Common myeloid progenitor, CD34-positive (primary cell): Measurements from ENCODE around the gene SPATS2L.

Source experiments
- CTCF ChIA-PET: fragments of 350-600 bp; sonication (Branson Sonifier 250); formaldehyde crosslinking; loops from one replicate; lab custom pipeline; 2021; ENCODE audit warnings: antibody characterized with exemption; lab: Charles Lee
- POLR2A ChIA-PET: fragments of 350-600 bp; sonication (Branson Sonifier 250); formaldehyde crosslinking; loops from one replicate; lab custom pipeline; 2021; ENCODE audit warnings: antibody characterized with exemption; lab: Charles Lee
- DNase-seq, 3 donors: peaks; one replicate each; pipeline versions ENCODE4 v3.0.0 to v3.0.0-alpha.2; 2013
- H3K27ac ChIP-seq, 2 experiments: 1 replicate in 1 of 2; 2 replicates in 1 of 2; pipeline ENCODE4 v1.7.0; 2013; ENCODE audit warnings: inconsistent platforms in 2 of 2, low read length in 2 of 2, mild to moderate bottlenecking in 2 of 2, low read depth in 1 of 2, moderate library complexity in 1 of 2; ENCODE audit not compliant: severe bottlenecking in 2 of 2, insufficient read depth in 1 of 2, poor library complexity in 1 of 2
- H3K27me3 ChIP-seq, 5 experiments: replicated peaks in 2 of 5; 1 replicate in 3 of 5; 2 replicates in 2 of 5; pipeline versions ENCODE4 v1.6.1 to v1.7.0; 2013; ENCODE audit warnings: low read length in 4 of 5, mild to moderate bottlenecking in 2 of 5, moderate library complexity in 2 of 5, inconsistent platforms in 1 of 5; ENCODE audit not compliant: insufficient read depth in 5 of 5, control insufficient read depth in 4 of 5
- H3K36me3 ChIP-seq, 4 experiments: 1 replicate in 2 of 4; 2 replicates in 2 of 4; pipeline versions ENCODE4 v1.6.1 to v1.7.0; 2013; ENCODE audit warnings: low read length in 3 of 4, control low read depth in 1 of 4, mild to moderate bottlenecking in 1 of 4; ENCODE audit not compliant: control insufficient read depth in 4 of 4, insufficient read depth in 4 of 4
- H3K4me1 ChIP-seq, 4 experiments: 1 replicate in 3 of 4; 2 replicates in 1 of 4; pipeline versions ENCODE4 v1.6.1 to v1.7.1; 2013; ENCODE audit warnings: low read length in 3 of 4, mild to moderate bottlenecking in 3 of 4, control low read depth in 1 of 4, inconsistent platforms in 1 of 4, moderate library complexity in 1 of 4; ENCODE audit not compliant: control insufficient read depth in 4 of 4, insufficient read depth in 4 of 4; ENCODE audit errors: control extremely low read depth in 1 of 4
- H3K4me3 ChIP-seq, 7 experiments: 1 replicate in 4 of 7; 2 replicates in 3 of 7; pipeline versions ENCODE4 v1.5.1 to v1.7.0; 2013; ENCODE audit warnings: mild to moderate bottlenecking in 7 of 7, low read length in 6 of 7, moderate library complexity in 6 of 7, inconsistent platforms in 2 of 7, low read depth in 2 of 7, control low read depth in 1 of 7; ENCODE audit not compliant: insufficient read depth in 4 of 7, control insufficient read depth in 1 of 7; ENCODE audit errors: extremely low read depth in 1 of 7
- H3K9me3 ChIP-seq, 5 experiments: 1 replicate in 4 of 5; 2 replicates in 1 of 5; pipeline versions ENCODE4 v1.6.1 to v1.7.1; 2013; ENCODE audit warnings: low read length in 4 of 5, mild to moderate bottlenecking in 2 of 5, inconsistent platforms in 1 of 5, low read depth in 1 of 5, moderate library complexity in 1 of 5; ENCODE audit not compliant: control insufficient read depth in 4 of 5, insufficient read depth in 2 of 5; ENCODE audit errors: control extremely low read depth in 1 of 5
- WGBS: methylation state at CpG from one replicate; pipeline ENCODE4 v1.1.5; 2013; ENCODE audit not compliant: insufficient coverage; 5-methylcytosine and 5-hydroxymethylcytosine counted together

SPATS2L gene

GRCh38 chr2:200302940-200303727, 3.4 kb upstream of the SPATS2L start:
- CTCF ChIA-PET = no interaction called here
- no peak for DNase-seq
- 98% methylated on average over 4 of the region's 9 CpGs for WGBS

DNA sequence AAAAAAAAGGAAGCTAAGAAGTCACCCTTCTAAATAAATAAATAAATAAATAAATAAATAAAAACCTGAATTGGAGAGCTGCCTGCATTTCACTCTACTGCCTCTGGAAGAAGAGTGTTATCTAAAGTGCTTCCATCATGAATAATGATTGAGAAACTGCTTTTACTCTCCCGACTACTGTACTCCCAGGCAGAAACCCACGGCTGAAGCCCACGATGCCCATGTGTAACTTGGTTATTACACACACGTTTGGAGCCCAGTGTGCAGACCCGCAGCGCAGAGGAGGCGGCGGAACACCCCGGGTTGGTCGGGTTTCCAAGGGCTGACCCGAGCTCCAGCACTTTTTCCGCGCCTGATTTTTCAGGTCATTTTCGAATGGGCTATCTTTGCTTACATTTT, 697 bp upstream of the SPATS2L start:
- H3K27me3 ChIP-seq = no peaks in the 10 kb centered on the region
- H3K4me1 ChIP-seq = peaks cover 4 to 24% (median 15%) of the 10 kb centered on the region in 4 experiments
- H3K36me3 ChIP-seq = no peaks in the 10 kb centered on the region
- ChIA-PET CTCF (interaction anchor here (0.6 to 1.7 kb wide), 7 partner anchors 15 to 326 kb away, joined by 3 to 6 read pairs (median 4); no protein-coding TSS in a partner anchor), POLR2A (interaction anchor here (0.6 kb wide), 1 partner anchor 12 kb away, joined by 4 read pairs; no protein-coding TSS in a partner anchor)
- H3K4me3 ChIP-seq = peak overlapping the region in 6 of 7 experiments; percentile 74 to 94 (median 80)
- H3K27ac ChIP-seq = no peak overlapping the region
- DNase-seq = peak; percentile 29 to 69 (median 56)
- 0% methylated on average over 13 of the region's 14 CpGs for WGBS
- H3K9me3 ChIP-seq = no peaks in the 10 kb centered on the region

More at GRCh38 chr2:200302940-200303727, 3.4 kb upstream of the SPATS2L start:
- Histone ChIP-seq H3K9me3 (no peaks in the 10 kb centered on the region), H3K27me3 (no peaks in the 10 kb centered on the region), H3K36me3 (no peaks in the 10 kb centered on the region), H3K4me1 (peaks cover 4 to 23% (median 15%) of the 10 kb centered on the region in 4 experiments), H3K27ac (no peak overlapping the region), H3K4me3 (no peak overlapping the region)
- POLR2A ChIA-PET = no interaction called here

DNA sequence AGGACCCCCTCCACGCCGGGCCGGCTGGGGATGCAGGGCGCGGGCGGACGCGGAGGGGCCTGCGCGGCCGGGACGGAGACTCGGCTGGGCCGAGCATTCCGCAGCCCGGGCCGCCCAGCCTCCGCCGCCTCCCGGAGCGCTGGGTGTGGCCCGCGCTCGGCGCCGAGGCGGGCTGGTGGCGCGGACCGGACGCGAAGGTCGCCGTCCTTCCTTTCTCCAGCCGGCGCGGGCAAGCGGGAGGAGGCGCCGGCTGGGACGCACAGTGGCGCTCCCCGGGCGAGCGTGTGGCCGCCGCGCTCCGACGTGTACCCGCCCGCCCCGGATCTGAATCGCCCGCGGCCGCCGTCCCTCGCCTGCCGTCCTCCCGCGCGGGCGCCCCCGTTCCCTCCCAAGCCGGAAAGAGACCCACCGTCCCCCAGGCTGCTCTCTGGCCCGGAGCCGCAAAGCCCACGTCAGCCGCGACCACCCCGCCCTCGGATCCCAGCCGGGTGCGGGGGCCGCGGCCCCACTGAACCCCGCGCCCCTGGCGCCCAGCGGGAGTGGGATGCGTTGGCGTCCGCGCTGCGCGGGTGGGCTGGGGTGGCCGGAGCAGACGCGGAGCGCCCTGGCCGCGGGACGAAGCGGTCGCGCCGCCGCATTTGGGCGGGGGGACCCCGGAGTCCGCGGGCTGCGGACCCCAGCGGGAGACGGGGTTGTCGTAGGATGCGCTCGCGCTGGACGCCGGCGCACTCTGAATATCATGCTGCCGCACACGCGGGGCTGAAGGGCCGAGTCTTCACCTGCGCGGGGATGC, 634 bp downstream of the SPATS2L start:
- ChIA-PET POLR2A (no interaction called here), CTCF (interaction anchor here (1.2 kb wide), 1 partner anchor 57 kb away, joined by 4 read pairs; no protein-coding TSS in a partner anchor)
- Histone ChIP-seq H3K4me1 (peaks cover 4 to 24% (median 15%) of the 10 kb centered on the region in 4 experiments), H3K27me3 (no peaks in the 10 kb centered on the region), H3K36me3 (no peaks in the 10 kb centered on the region), H3K27ac (no peak overlapping the region), H3K9me3 (no peaks in the 10 kb centered on the region), H3K4me3 (peak overlapping the region; percentile 74 to 94 (median 79))
- peak in 2 of 3 donors; percentile 25 to 50 for DNase-seq
- WGBS = 0% methylated on average over 116 of the region's 120 CpGs

- POLR2A ChIA-PET = no interaction called here
- Histone ChIP-seq H3K27ac (no peak overlapping the region), H3K9me3 (no peaks in the 10 kb centered on the region), H3K4me3 (peak overlapping the region; percentile 74 to 94 (median 79)), H3K27me3 (no peaks in the 10 kb centered on the region), H3K4me1 (peaks cover 4 to 24% (median 15%) of the 10 kb centered on the region in 4 experiments), H3K36me3 (no peaks in the 10 kb centered on the region)
- DNase-seq = peak in 1 of 3 donors; percentile 39
- WGBS = 16% methylated on average over 13 of the region's 20 CpGs
- CTCF ChIA-PET = interaction anchor here (0.8 to 1.2 kb wide), 2 partner anchors 175 to 334 kb away, joined by 3 read pairs; no protein-coding TSS in a partner anchor
Measured at GRCh38 chr2:200307724-200308545, 1.4 kb downstream of the SPATS2L start.

DNA sequence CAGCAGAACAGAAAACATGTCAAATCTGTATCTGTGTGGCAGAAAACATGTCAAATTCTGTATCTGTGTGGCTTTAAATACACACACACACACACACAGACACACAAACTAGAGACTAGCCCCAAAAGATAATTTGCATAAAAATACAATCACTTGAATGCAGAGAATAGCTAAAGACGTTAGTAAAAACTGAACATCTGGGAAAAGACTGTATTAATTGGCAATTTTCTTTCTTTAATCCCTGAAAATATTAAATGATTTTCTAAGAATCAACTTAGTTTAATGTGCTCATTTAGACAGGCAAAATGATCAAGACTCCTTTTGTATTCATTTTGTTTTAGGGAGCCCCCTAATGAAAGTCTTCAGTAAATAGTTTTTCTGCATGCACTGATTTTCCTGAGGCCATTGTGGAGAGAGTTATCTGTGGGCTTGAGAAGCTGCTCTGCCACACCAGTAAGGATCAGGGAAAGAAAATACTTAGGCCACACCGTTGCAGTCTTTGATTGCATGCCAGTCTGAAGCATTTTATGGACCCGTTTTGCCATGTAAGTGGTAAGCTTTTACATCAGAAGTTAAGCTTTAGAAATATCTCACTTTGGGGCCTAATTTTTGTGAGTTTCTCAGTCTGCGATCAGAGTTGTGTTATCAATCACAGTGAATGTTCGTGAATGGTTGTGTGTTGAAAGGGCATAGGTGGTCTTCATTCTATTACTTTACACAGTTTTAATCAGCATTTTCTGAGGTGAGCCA, 2.2 kb downstream of the SPATS2L start:
- Histone ChIP-seq H3K36me3 (no peaks in the 10 kb centered on the region), H3K4me3 (no peak overlapping the region), H3K27me3 (no peaks in the 10 kb centered on the region), H3K9me3 (no peaks in the 10 kb centered on the region), H3K27ac (no peak overlapping the region), H3K4me1 (peaks cover 4 to 24% (median 15%) of the 10 kb centered on the region in 4 experiments)
- ChIA-PET POLR2A (no interaction called here), CTCF (interaction anchor here (0.8 to 1.2 kb wide), 3 partner anchors 110 to 335 kb away, joined by 3 read pairs; no protein-coding TSS in a partner anchor)
- DNase-seq = peak in 2 of 3 donors; percentile 9 to 17
- WGBS = 86% methylated on average over 1 of the region's 5 CpGs
